Endothelial cell of umbilical vein (primary cell): Measurements from ENCODE around the gene ANKRD44. TPM values are rescaled to one million over a fixed set of nuclear protein-coding genes. Genes with fewer than 3 reads are reported as not detected.

Source experiments
- BruUV-seq: library from RNA; stranded (reverse); fragments of 400-500 nt; replicated peaks from 2 replicates; lab custom pipeline; 2021; lab: Mats Ljungman, UMichigan
- CTCF ChIA-PET: fragments of 300-600, 350-600 bp; sonication (Branson Sonifier 250); formaldehyde crosslinking; loops from one replicate; lab custom pipeline; 2021; ENCODE audit warnings: antibody characterized with exemption, inconsistent platforms; lab: Charles Lee
- POLR2A ChIA-PET: fragments of 300-600, 350-600 bp; sonication (Branson Sonifier 250); formaldehyde crosslinking; loops from one replicate; lab custom pipeline; 2021; ENCODE audit warnings: antibody characterized with exemption, inconsistent platforms; lab: Charles Lee
- DNase-seq: peaks from one replicate; pipeline ENCODE4 v3.0.0-alpha.2; 2011; ENCODE audit warnings: low read depth, low spot score
- FAIRE-seq: peaks from 2 replicates; lab custom pipeline; 2011; peaks lifted over from hg19 to GRCh38; lab: Jason Lieb, UNC
- H2AFZ ChIP-seq: 2 replicates; pipeline ENCODE4 v1.6.0; 2012; ENCODE audit warnings: low read depth, low read length, control low read depth, inconsistent platforms
- H3K27ac ChIP-seq: 2 replicates; pipeline ENCODE4 v1.5.1; 2011; ENCODE audit warnings: low read depth, mild to moderate bottlenecking, control low read depth, low read length, moderate library complexity; ENCODE audit not compliant: insufficient read depth
- H3K27me3 ChIP-seq, 2 experiments: 2 replicates each; pipeline versions ENCODE4 v1.6.0 to v1.6.1; 2011; ENCODE audit warnings: low read length in 2 of 2, mixed read lengths in 1 of 2; ENCODE audit not compliant: control insufficient read depth in 2 of 2, insufficient read depth in 2 of 2
- H3K36me3 ChIP-seq, 2 experiments: 2 replicates in 1 of 2; 3 replicates in 1 of 2; pipeline ENCODE4 v1.5.1; 2011; ENCODE audit warnings: low read length in 2 of 2, mild to moderate bottlenecking in 1 of 2, moderate library complexity in 1 of 2; ENCODE audit not compliant: control insufficient read depth in 2 of 2, insufficient read depth in 2 of 2; ENCODE audit errors: extremely low read depth in 1 of 2
- H3K4me1 ChIP-seq: 3 replicates; pipeline ENCODE4 v1.5.1; 2011; ENCODE audit warnings: mild to moderate bottlenecking, low read length; ENCODE audit not compliant: control insufficient read depth, insufficient read depth; ENCODE audit errors: extremely low read depth
- H3K4me2 ChIP-seq: 2 replicates; pipeline ENCODE4 v1.6.1; 2011; ENCODE audit warnings: low read length, control low read depth, mixed read lengths; ENCODE audit not compliant: insufficient read depth
- H3K4me3 ChIP-seq, 3 experiments: fragments of 200-600 bp in 1 of 3; sonication (generic), shearing (Covaris generic) in 1 of 3; replicated peaks in 1 of 3; 2 replicates each; pipeline ENCODE4 v1.5.1; 2011 to 2016; ENCODE audit warnings: control low read depth in 3 of 3, low read length in 3 of 3, mild to moderate bottlenecking in 2 of 3, inconsistent platforms in 1 of 3, low read depth in 1 of 3, moderate library complexity in 1 of 3; ENCODE audit not compliant: insufficient read depth in 1 of 3
- H3K79me2 ChIP-seq: 2 replicates; pipeline ENCODE4 v1.6.0; 2012; ENCODE audit warnings: low read length, inconsistent platforms; ENCODE audit not compliant: control insufficient read depth, insufficient read depth
- H3K9ac ChIP-seq: replicated peaks from 2 replicates; pipeline ENCODE3; 2011; ENCODE audit warnings: low read length, control low read depth; ENCODE audit not compliant: insufficient read depth; ENCODE audit errors: extremely low read depth
- H3K9me1 ChIP-seq: replicated peaks from 3 replicates; pipeline ENCODE4 v1.6.0; 2011; ENCODE audit warnings: mild to moderate bottlenecking, low read length; ENCODE audit not compliant: control insufficient read depth, insufficient read depth; ENCODE audit errors: extremely low read depth
- H3K9me3 ChIP-seq: replicated peaks from 2 replicates; pipeline ENCODE4 v1.5.1; 2012; ENCODE audit warnings: low read length, inconsistent platforms; ENCODE audit not compliant: control insufficient read depth, insufficient read depth
- H4K20me1 ChIP-seq: replicated peaks from 2 replicates; pipeline ENCODE3; 2011; ENCODE audit warnings: mild to moderate bottlenecking, low read length; ENCODE audit not compliant: control insufficient read depth, insufficient read depth; ENCODE audit errors: extremely low read depth
- EZH2 ChIP-seq: IDR thresholded peaks from 2 replicates; pipeline ENCODE4 v1.6.1; 2012; ENCODE audit warnings: borderline replicate concordance, low read depth, mild to moderate bottlenecking, moderate library complexity, low read length, inconsistent platforms; ENCODE audit not compliant: severe bottlenecking
- FOS ChIP-seq: IDR thresholded peaks from 2 replicates; pipeline ENCODE4 v1.6.1; 2011; ENCODE audit warnings: mild to moderate bottlenecking, low read length, moderate library complexity, borderline replicate concordance; ENCODE audit not compliant: insufficient read depth
- GATA2 ChIP-seq: IDR thresholded peaks from 2 replicates; pipeline ENCODE4 v1.7.0; 2011; ENCODE audit warnings: low read depth, mild to moderate bottlenecking, moderate library complexity, mixed read lengths, low read length; ENCODE audit not compliant: insufficient read length, insufficient read depth
- JUN ChIP-seq: IDR thresholded peaks from 2 replicates; pipeline ENCODE4 v1.6.1; 2011; ENCODE audit warnings: borderline replicate concordance, low read depth; ENCODE audit not compliant: insufficient read length, insufficient read depth
- POLR2A ChIP-seq: IDR thresholded peaks from 2 replicates; pipeline ENCODE4 v1.6.1; 2012; ENCODE audit warnings: low read depth, mild to moderate bottlenecking, control low read depth, low read length
- POLR2AphosphoS5 ChIP-seq: IDR thresholded peaks from 2 replicates; pipeline ENCODE4 v1.6.1; 2012; ENCODE audit warnings: low read depth, mild to moderate bottlenecking, control low read depth, low read length, moderate library complexity; ENCODE audit not compliant: insufficient read depth
- dilution Hi-C: fragments of 300-500 bp; cut with MboI; formaldehyde crosslinking; loops from one replicate; pipeline ENCODE4 v1.15.0; 2019; ENCODE audit warnings: low sequenced_read_pairs; ENCODE audit not compliant: extremely low pct_ligation_motif_present
- intact Hi-C: fragments of 100-400 bp; cut with micrococcal nuclease; formaldehyde crosslinking; loops from one replicate; pipeline ENCODE4 v1.10.0; 2022
- polyA plus RNA-seq, 4 experiments: library from polyadenylated mRNA; depleted of rRNA in 3 of 4; stranded (reverse) in 3 of 4; unstranded in 1 of 4; fragments of >200 nt; gene quantifications; 2 replicates each; pipeline versions ENCODE4 v1.2.1 to v1.2.3, GENCODE V29; 2011 to 2012; ENCODE audit warnings: missing spikeins in 1 of 4
- total RNA-seq: library from RNA; stranded (reverse); gene quantifications from 2 replicates; pipeline ENCODE4 v1.2.3, GENCODE V29; 2021
- TF ChIP-seq, protein P1 (sequence below), 2 donors: IDR thresholded peaks; 1 replicate in 1 of 2; 2 replicates in 1 of 2; pipeline ENCODE4 v1.5.1; 2011; ENCODE audit warnings: low read length in 2 of 2, mild to moderate bottlenecking in 2 of 2, moderate library complexity in 2 of 2, control low read depth in 1 of 2, inconsistent platforms in 1 of 2, low read depth in 1 of 2; ENCODE audit not compliant: insufficient read depth in 1 of 2; ENCODE audit errors: extremely low read depth in 1 of 2

Gene ANKRD44
- total and polyA plus RNA-seq, 2 donors (not counting 3 experiments of a cell fraction or from before 2014, with no cell fraction given): 3.4 to 6.1 TPM

DNA sequence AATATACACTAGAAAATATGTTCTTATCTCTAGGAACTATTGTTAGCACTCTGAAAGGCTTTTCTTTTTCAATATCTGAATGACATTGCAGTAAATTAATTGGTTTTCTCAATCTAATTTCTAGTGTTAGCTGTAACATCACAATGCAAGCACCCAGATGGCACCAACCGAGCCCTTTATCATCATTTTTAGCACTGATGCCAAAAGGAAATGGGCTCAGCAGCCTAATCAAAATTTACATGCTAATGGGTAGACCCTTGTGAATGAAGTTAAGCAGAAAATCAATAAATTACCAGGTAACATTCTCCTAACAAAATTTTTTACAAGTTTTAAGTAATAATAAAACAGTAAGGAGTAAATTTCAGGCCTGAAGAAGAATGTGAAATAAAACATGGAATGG is 330.6 kb downstream of the ANKRD44 start:
- Histone ChIP-seq H3K27ac (no peak overlapping the region), H3K27me3 (no peaks in the 10 kb centered on the region), H3K9me3 (no peaks in the 10 kb centered on the region), H2AFZ (no peak overlapping the region), H3K9me1 (no peaks in the 10 kb centered on the region), H3K4me2 (no peak overlapping the region), H3K79me2 (no peaks in the 10 kb centered on the region), H4K20me1 (no peaks in the 10 kb centered on the region), H3K4me3 (no peak overlapping the region), H3K4me1 (no peaks in the 10 kb centered on the region), H3K9ac (no peak overlapping the region), H3K36me3 (no peaks in the 10 kb centered on the region)
- TF ChIP-seq POLR2A: no peak
- TF ChIP-seq GATA2: no peak
- no peak for TF ChIP-seq JUN
- no peak for TF ChIP-seq POLR2AphosphoS5
- TF ChIP-seq, protein P1, sequence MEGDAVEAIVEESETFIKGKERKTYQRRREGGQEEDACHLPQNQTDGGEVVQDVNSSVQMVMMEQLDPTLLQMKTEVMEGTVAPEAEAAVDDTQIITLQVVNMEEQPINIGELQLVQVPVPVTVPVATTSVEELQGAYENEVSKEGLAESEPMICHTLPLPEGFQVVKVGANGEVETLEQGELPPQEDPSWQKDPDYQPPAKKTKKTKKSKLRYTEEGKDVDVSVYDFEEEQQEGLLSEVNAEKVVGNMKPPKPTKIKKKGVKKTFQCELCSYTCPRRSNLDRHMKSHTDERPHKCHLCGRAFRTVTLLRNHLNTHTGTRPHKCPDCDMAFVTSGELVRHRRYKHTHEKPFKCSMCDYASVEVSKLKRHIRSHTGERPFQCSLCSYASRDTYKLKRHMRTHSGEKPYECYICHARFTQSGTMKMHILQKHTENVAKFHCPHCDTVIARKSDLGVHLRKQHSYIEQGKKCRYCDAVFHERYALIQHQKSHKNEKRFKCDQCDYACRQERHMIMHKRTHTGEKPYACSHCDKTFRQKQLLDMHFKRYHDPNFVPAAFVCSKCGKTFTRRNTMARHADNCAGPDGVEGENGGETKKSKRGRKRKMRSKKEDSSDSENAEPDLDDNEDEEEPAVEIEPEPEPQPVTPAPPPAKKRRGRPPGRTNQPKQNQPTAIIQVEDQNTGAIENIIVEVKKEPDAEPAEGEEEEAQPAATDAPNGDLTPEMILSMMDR (IDR thresholded peaks at IDR 0.05; ENCODE audit: extremely low read depth in 1 of 2, insufficient read depth in 1 of 2, low read depth in 1 of 2, low read length in 2 of 2): no peak
- no peak for TF ChIP-seq EZH2
- TF ChIP-seq FOS: no peak
- intact Hi-C loops: no loop called here
- DNase-seq (no peak), FAIRE-seq (no peak)
- dilution Hi-C loops: no loop called here
- ChIA-PET POLR2A (no interaction called here), CTCF (interaction anchor here (0.6 kb wide), 1 partner anchor 354 kb away, joined by 3 read pairs; no protein-coding TSS in a partner anchor)
- BruUV-seq: no TSS peak
